Activated naive CD8-positive, alpha-beta T cell treated with anti-CD3 and anti-CD28 coated beads for 36 hours (primary cell): ENCODE measurements around the gene TBC1D22A. TPM values are rescaled to one million over a fixed set of nuclear protein-coding genes. Genes with fewer than 3 reads are reported as not detected.

Source experiments
- DNase-seq: peaks from one replicate; pipeline ENCODE4 v3.0.0; 2021
- H3K27ac Mint-ChIP-seq: one replicate; pipeline ENCODE4 v1.8.0; 2022; ENCODE audit warnings: mild to moderate bottlenecking, moderate library complexity, mixed read lengths
- H3K27me3 Mint-ChIP-seq: one replicate; pipeline ENCODE4 v1.8.0; 2022; ENCODE audit warnings: mild to moderate bottlenecking, mixed read lengths
- H3K36me3 Mint-ChIP-seq: one replicate; pipeline ENCODE4 v1.8.0; 2021; ENCODE audit warnings: mild to moderate bottlenecking, mixed read lengths
- H3K4me1 Mint-ChIP-seq: one replicate; pipeline ENCODE4 v1.8.0; 2021; ENCODE audit warnings: mixed read lengths
- H3K4me3 Mint-ChIP-seq: one replicate; pipeline ENCODE4 v1.8.0; 2022; ENCODE audit warnings: mild to moderate bottlenecking, moderate library complexity, mixed read lengths
- H3K9me3 Mint-ChIP-seq: one replicate; pipeline ENCODE4 v1.8.0; 2022; ENCODE audit warnings: mixed read lengths
- total RNA-seq, 2 experiments: library from RNA; stranded (reverse); gene quantifications; one replicate each; pipeline ENCODE4 v1.2.3, GENCODE V29; 2021

Gene TBC1D22A
- total RNA-seq, 2 experiments from 2014 or later = 42.1 to 42.4 TPM

DNA sequence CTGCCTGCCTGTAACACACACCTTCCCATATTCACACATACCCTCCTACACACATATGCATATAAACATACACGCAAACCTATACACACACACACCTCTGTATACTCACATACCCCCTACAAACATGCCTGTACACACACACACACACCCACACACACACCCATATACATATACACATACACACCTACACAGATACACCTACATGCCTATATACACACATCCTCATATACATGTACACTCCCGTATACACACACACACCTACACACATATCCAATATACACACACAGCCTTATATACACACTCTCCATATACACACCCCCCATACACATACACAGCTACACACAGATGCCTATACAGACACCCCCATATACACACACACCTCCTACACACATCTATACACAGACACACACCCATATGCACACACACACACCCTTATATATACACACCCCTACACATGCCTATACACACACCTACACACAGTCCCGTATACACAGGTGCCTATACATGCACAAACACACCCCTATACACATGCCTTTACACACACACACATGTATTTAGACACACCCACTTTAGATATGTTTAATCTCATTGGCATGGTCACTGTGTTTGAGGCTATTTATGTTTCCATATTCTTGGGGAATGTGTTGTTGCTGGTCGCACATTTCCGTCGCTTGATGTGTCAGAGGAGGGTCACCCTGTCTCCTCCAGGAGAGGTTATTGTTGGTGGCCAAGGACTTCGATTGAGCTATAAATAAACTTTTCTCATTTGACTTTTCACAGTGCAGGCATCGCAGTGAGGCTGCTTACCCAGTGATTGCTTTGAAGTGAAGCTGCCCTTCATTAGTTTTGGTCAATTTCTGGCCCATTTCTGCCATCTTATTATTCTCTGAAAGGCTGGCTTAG is 243.3 kb downstream of the TBC1D22A start:
- no peak overlapping the region for H3K27ac Mint-ChIP-seq
- peaks cover 3% of the 10 kb centered on the region for H3K4me1 Mint-ChIP-seq
- no peaks in the 10 kb centered on the region for H3K27me3 Mint-ChIP-seq
- no peaks in the 10 kb centered on the region for H3K9me3 Mint-ChIP-seq
- no peak for DNase-seq
- H3K4me3 Mint-ChIP-seq = no peak overlapping the region
- H3K36me3 Mint-ChIP-seq = peaks cover 6% of the 10 kb centered on the region

DNA sequence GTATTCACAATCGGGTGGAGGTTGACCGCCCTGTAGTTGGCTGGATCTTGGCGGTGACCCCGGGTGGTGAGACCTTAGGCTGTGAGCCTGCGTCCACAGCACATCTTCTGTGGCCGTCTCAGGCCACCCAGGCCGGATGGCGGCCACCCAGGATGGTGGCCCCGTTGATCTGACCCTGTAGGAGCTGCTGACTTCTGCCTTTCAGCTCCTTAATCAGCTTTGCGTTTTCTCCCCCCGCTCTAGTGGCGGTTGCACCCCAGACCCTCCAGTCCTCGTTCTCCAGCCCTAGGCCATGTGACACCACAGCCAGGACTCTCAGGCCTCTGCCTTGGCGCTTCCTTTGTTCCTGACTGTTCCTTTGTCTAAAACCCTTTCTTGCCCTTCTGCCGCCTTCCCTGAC is 244.0 kb downstream of the TBC1D22A start:
- Mint-ChIP-seq H3K27me3 (no peaks in the 10 kb centered on the region), H3K27ac (no peak overlapping the region), H3K4me1 (no peaks in the 10 kb centered on the region), H3K9me3 (no peaks in the 10 kb centered on the region), H3K36me3 (peaks cover 6% of the 10 kb centered on the region), H3K4me3 (no peak overlapping the region)
- DNase-seq = no peak

DNA sequence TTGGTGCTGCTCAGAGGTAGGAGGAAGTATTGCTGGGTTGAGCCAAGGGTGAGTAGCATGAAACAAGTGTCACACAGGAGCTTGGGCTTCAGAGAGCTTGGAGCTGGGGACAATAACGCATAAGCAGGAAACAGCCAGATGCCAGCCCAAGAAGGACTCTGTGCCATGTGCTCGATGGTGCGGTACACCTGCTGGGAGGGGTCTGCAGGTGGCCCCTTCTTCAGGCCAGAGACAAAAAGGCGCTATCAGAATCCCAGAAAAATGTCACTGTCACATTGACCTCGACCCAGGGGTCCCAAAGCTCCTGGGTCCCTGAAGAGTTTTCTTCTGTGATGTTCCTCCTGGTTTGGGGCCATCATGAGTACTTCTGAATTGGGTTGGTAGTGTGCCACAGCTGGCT is 244.4 kb downstream of the TBC1D22A start:
- no peak overlapping the region for H3K4me3 Mint-ChIP-seq
- H3K9me3 Mint-ChIP-seq = no peaks in the 10 kb centered on the region
- H3K27ac Mint-ChIP-seq = no peak overlapping the region
- no peak for DNase-seq
- no peaks in the 10 kb centered on the region for H3K27me3 Mint-ChIP-seq
- H3K36me3 Mint-ChIP-seq = peaks cover 6% of the 10 kb centered on the region
- no peaks in the 10 kb centered on the region for H3K4me1 Mint-ChIP-seq

DNA sequence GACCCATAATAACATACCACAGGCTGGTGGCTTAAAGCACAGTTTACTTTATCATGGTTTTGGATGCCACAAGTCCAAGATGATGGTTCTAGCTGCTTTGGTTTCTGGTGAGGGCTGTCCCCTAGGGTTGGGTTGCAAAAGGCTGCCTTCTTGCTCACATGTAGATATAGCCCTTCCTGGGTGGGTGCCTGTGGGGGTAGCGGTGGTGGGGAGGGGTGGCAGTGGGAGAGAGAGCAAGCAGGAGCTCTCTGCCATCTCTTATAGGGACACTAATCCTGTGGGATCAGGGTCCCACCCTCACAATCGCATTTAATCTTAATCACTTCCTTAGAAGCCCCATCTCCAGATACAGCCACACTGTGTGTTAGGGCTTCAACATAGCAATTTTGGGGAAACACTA is 245.0 kb downstream of the TBC1D22A start:
- H3K4me3 Mint-ChIP-seq = no peak overlapping the region
- no peaks in the 10 kb centered on the region for H3K9me3 Mint-ChIP-seq
- H3K27ac Mint-ChIP-seq = no peak overlapping the region
- no peaks in the 10 kb centered on the region for H3K27me3 Mint-ChIP-seq
- DNase-seq = no peak
- H3K4me1 Mint-ChIP-seq = no peaks in the 10 kb centered on the region
- peaks cover 6% of the 10 kb centered on the region for H3K36me3 Mint-ChIP-seq

DNA sequence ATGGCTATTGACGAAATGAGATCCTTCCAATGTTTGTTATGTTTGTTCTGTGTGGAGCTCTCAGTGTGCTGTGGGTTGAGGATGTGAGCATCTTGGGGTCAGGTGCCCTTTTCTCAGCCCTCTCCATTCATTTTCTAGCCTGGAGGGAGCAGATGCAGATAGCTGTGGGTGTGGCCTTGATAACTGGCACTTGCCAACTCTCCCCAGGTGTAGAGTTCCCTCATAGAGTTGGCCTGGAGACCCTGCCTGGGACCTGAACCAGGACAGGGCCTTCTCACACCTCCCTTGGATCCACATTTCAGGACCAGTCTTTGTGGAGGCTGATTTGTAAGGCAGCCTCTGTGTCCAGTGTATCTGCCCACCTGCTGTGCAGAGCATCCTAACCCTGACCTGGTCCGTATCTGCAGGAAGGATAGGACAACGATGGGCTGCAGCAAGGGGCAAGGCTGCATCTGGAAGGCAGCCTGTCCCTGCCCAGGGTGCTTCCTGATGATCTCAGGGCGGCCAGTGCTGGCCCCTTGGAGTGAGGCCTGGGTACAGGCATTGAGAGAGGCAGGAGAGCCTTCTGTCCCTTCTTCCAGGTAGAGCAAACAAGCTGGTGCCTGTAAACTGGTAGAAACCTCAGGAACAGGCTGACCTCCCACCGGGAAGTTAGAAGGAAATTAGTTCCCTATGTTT is 245.9 kb downstream of the TBC1D22A start:
- Mint-ChIP-seq H3K9me3 (no peaks in the 10 kb centered on the region), H3K4me3 (no peak overlapping the region), H3K36me3 (peaks cover 6% of the 10 kb centered on the region), H3K4me1 (no peaks in the 10 kb centered on the region), H3K27me3 (no peaks in the 10 kb centered on the region), H3K27ac (no peak overlapping the region)
- no peak for DNase-seq

DNA sequence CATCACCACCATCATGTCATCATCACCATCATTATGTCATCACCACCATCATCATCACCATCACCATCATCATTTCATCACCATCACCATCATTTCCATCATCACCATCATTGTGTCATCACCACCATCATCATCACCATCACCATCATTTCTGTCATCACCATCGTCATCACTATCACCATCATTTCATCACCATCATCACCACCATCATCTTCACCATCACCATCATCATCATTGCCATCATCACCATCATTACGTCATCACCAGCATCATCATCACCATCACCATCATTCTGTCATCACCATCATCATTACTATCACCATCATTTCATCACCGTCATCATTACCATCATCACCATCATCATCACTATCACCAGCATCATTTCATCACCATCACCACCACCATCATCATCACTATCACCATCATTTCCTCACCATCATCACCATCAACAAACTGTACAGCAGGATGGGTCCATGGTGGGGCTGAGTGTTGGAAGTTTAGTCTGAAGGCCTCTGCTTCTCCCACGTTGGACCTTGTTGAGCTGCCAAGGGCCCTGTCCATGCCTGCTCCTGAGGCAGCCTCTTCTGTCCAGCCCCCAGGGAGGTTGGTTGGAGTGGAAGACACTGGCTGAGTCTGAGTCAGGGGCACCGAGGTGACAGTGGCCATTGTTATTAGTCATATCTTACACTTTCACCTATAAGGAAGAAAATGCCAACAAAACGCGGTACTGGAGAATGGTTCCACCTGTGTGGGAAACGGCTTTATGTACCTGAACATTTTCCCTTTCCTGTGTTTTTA is 247.1 kb downstream of the TBC1D22A start:
- Mint-ChIP-seq H3K27ac (no peak overlapping the region), H3K4me3 (no peak overlapping the region), H3K36me3 (peaks cover 6% of the 10 kb centered on the region), H3K27me3 (no peaks in the 10 kb centered on the region), H3K9me3 (no peaks in the 10 kb centered on the region), H3K4me1 (no peaks in the 10 kb centered on the region)
- DNase-seq = no peak

DNA sequence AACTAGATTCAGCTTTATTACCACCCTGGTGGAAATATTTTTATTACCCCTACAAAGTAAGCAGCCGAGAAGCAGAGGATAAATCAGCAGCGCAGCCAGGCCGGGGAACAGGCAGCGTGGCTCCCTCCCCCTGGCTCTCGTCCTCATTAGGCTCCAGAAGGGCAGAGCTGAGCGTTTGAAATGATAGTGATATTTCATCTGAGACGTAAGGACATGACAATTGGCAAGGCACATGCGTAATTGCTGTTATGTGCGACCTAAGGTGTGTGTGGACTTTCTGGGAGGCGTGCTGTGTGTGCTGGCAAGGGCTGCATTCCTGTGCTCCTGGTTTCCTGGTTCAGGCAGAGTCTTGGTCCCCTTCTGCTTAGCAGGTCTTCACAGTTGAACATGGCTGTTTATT is 247.8 kb downstream of the TBC1D22A start:
- Mint-ChIP-seq H3K27me3 (no peaks in the 10 kb centered on the region), H3K4me1 (no peaks in the 10 kb centered on the region), H3K27ac (no peak overlapping the region), H3K36me3 (peaks cover 6% of the 10 kb centered on the region), H3K4me3 (no peak overlapping the region), H3K9me3 (no peaks in the 10 kb centered on the region)
- DNase-seq = no peak

DNA sequence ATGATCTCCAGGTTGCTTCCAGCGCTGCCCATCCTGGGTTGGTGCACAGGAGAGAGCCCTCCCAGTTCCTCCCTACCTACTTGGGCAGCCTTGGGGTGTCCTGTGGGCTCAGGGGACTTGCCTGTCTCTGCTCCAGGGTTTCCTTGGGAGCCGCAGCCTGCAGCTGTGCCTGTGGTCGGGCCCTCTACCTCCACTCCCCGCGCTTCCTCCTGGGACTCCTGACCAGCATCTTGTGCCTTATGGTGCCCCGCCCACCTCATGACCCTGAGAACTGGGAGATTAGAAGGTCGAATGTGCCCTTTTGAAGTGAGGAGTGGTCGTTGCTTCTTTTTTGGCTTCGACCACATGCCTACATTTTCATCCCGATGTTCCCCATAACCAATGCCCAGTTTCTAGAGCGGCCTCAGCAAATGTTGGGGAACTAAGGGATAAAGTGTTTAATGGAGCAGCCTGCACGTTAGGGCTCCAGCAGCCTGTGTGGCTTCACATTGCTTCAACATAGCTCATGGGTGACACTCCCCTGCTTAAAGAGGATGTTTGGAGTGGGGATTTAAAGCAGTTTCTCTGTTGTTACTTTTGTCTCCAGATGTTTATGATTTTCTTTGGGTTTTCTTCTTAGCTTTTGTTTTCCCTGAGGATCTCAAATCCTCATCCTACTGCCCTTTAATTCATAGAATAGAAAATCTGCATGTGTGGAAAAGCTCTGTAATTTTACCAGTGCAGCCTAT is 248.8 kb downstream of the TBC1D22A start:
- no peaks in the 10 kb centered on the region for H3K9me3 Mint-ChIP-seq
- no peaks in the 10 kb centered on the region for H3K27me3 Mint-ChIP-seq
- H3K4me3 Mint-ChIP-seq = no peak overlapping the region
- no peaks in the 10 kb centered on the region for H3K4me1 Mint-ChIP-seq
- H3K36me3 Mint-ChIP-seq = peaks cover 8% of the 10 kb centered on the region
- DNase-seq = no peak
- H3K27ac Mint-ChIP-seq = no peak overlapping the region

DNA sequence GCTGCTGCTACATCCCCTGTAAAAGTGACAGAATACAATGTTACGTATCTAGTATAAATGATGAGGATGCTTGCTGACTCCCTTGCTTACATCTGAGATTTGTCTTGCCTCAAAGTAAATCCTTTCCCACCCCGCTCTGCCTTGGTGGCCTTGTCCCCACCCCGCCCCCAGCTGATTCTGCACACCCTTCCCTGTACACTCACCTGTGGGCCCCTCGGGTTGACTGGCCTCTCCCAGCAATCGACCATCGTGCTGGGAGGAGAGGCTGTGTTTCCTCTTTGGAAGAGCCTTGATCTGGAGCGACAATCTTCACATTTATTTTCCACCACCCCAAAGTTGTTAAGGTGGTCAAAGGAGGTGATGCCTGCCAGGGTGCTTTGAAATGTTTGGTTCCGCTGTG is 249.4 kb downstream of the TBC1D22A start:
- H3K4me1 Mint-ChIP-seq = no peaks in the 10 kb centered on the region
- H3K4me3 Mint-ChIP-seq = no peak overlapping the region
- no peaks in the 10 kb centered on the region for H3K9me3 Mint-ChIP-seq
- no peaks in the 10 kb centered on the region for H3K27me3 Mint-ChIP-seq
- DNase-seq = no peak
- peaks cover 8% of the 10 kb centered on the region for H3K36me3 Mint-ChIP-seq
- H3K27ac Mint-ChIP-seq = no peak overlapping the region

DNA sequence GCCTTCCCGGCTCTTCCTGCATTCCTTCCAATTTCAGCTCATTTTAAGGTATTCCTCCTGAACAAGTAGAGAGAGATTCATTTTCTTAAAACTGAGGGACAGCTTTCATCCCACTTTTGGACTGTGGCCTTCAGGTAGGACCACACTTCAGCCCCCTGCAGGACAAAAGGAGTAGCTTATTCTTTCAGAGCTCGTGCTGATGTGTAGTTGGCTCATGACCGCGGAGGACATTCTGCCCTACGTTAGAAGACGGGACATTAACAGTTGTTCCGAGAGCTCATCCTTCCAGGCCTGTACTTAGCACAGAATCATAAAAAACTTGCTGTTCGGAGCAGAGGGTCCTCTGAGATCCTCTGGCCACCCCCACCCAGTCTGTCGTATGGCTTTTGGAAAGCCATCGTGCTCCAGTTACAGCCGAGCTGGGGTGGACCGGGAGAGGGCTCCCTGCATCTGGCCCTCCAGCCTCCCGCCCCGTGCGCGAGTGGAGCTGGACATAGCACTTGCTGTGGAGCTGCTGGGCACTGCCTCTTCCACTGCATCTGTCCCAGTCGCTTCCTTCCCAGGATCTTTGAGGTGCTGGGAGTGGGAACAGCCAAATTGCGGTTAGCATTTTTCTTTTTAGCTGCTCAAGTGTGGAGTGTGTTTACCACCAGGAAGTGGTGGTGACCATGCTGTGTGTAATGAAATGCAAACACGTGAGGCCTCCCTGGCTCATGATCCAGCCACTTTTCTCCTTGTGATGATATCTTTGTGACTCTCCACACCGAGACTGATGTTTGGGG is 250.3 kb downstream of the TBC1D22A start:
- H3K36me3 Mint-ChIP-seq = peaks cover 8% of the 10 kb centered on the region
- no peak overlapping the region for H3K27ac Mint-ChIP-seq
- no peak for DNase-seq
- H3K4me3 Mint-ChIP-seq = no peak overlapping the region
- H3K9me3 Mint-ChIP-seq = no peaks in the 10 kb centered on the region
- H3K4me1 Mint-ChIP-seq = no peaks in the 10 kb centered on the region
- H3K27me3 Mint-ChIP-seq = no peaks in the 10 kb centered on the region

DNA sequence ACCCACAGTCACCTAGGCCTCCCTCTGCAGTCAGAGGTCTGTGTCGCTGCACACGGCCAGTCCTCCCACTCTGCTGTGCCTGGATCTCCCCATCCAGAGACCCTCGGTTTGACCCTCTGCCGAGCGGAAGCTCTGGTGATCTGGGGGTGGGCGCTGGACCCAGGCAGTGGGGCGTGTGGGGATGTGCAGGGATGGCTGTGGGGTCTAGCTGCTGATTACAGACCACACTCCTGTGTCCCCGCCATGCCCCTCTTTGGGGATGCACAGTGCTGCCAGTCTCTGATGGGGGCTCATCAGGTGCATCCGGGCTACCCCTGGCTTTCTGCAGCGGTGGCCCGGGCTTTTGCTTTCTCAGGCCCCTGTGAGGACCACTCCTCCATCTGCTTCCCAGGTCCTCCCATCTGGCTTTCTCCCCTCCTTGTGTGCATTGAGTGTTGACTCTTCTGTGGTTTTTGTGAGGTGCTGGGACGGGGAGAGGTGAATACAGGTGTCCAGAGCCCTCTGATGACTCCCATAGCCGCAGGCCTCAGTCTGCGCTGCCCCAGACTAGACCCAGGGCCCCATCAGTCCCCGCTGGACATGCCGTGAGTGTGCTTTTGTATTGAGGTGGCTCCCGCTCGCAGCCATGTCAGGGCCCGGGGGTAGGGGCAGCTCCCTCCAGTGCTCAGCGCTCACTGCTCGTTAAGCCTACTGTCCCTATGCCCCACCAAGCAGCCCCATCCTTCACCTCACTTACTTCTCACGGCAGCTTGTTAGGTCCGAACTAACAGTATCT is 251.6 kb downstream of the TBC1D22A start:
- Mint-ChIP-seq H3K4me3 (no peak overlapping the region), H3K9me3 (no peaks in the 10 kb centered on the region), H3K27ac (no peak overlapping the region), H3K4me1 (no peaks in the 10 kb centered on the region), H3K27me3 (no peaks in the 10 kb centered on the region), H3K36me3 (peaks cover 8% of the 10 kb centered on the region)
- DNase-seq = no peak

DNA sequence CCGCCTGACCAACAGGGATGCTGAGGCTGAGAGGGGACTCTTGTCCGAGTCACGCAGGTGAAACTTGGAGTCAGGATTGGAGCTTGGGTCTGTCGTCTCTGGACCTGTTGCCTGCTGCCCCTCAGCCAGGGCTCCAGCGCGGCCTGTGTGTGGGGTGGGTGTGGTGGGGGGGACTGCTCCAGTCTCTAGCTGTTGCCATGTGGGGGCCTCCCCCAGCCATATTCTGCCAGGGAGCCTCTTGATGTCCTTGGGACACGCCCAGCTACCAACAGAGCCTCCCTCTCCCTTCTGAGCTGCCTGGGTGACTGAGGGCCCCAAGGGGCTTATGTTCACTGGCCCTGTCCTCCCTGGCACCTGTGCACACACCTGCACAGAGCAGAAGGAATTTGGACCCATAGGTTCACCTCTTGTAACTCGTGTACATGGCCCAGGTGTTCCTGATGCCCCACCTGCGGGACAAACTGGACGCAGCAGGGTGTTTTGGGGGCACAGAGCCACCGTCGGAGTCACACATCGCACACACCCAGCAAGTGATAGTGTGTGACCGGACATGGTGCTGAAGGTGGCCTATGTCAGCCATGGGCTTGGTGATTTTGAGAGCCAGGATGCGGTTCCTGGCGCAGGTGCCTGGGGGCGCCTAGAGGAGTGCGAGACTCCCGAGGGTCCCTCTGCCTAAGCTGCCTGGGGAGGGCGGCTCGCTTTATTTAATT is 252.3 kb downstream of the TBC1D22A start:
- Mint-ChIP-seq H3K36me3 (peaks cover 15% of the 10 kb centered on the region), H3K27me3 (no peaks in the 10 kb centered on the region)

DNA sequence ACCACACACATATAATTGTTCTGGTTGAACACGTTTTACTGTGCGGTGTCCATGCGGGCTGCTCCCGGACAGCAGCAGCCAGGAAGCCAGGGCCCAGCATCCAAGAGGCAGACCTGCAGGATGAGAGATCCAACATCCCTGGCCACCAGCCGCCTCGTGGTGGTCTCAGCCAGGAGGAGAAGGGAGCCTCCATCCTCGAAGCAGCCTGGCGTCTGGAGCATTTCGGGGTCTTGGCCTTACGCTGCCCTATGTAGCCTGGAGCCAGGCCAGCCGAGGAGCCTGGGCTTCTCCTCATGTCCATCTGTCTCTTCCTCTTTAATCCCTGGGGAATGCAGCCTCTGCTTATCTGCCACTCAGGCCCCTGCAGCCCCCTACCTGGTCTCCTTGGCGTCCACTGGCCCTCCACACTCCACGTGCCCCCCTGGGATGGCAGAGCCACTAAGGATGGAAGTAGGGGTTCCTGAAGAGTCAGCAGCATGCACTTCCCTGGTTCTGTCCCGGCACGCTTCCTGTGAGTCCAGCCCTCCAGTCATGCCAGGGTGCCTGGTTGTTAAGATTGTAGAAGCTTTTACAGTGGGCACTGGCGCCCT is 253.2 kb downstream of the TBC1D22A start:
- no peak overlapping the region for H3K27ac Mint-ChIP-seq
- no peak overlapping the region for H3K4me3 Mint-ChIP-seq
- no peaks in the 10 kb centered on the region for H3K27me3 Mint-ChIP-seq
- H3K9me3 Mint-ChIP-seq = no peaks in the 10 kb centered on the region
- DNase-seq = no peak
- peaks cover 22% of the 10 kb centered on the region for H3K36me3 Mint-ChIP-seq
- H3K4me1 Mint-ChIP-seq = peaks cover 5% of the 10 kb centered on the region

More for the DNA sequence above, 252.3 kb downstream of the TBC1D22A start:
- Mint-ChIP-seq H3K4me1 (no peaks in the 10 kb centered on the region), H3K27ac (no peak overlapping the region), H3K4me3 (no peak overlapping the region), H3K9me3 (no peaks in the 10 kb centered on the region)
- DNase-seq = no peak
